ENCODE data around the gene CDH8.

Gene CDH8

DNA sequence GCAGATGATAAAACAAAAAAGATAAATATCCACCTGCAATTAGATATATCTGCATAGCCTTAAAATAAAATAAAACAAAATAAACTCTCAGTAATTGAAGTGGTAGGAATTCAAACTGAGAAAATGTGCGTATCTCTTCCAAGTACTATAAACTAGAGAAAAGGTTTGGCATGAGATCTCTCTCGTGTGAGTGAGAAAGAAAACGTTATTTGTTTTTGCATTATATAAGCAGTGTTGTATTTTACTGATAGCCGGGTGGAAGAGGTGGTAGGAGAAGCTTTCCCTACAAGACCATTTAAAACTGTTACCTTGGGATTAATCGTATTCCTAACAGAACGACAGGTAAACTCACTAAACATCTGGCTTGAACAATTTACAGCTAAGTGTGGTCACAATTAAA is 15.6 kb downstream of the CDH8 start:
- ChIA-PET CTCF (interaction anchor here (0.6 kb wide), 1 partner anchor 487 kb away, joined by 3 read pairs; no protein-coding TSS in a partner anchor), POLR2A (ENCODE audit: low non-redundant PET) (no interaction called here)
- TF ChIP-seq, protein P1, sequence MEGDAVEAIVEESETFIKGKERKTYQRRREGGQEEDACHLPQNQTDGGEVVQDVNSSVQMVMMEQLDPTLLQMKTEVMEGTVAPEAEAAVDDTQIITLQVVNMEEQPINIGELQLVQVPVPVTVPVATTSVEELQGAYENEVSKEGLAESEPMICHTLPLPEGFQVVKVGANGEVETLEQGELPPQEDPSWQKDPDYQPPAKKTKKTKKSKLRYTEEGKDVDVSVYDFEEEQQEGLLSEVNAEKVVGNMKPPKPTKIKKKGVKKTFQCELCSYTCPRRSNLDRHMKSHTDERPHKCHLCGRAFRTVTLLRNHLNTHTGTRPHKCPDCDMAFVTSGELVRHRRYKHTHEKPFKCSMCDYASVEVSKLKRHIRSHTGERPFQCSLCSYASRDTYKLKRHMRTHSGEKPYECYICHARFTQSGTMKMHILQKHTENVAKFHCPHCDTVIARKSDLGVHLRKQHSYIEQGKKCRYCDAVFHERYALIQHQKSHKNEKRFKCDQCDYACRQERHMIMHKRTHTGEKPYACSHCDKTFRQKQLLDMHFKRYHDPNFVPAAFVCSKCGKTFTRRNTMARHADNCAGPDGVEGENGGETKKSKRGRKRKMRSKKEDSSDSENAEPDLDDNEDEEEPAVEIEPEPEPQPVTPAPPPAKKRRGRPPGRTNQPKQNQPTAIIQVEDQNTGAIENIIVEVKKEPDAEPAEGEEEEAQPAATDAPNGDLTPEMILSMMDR (conservative IDR thresholded peaks at IDR 0.05; ENCODE audit: low read depth), result no peak
- DNase-seq (ENCODE audit: low spot score), result no peak
- no peak overlapping the region for H3K27ac ChIP-seq

DNA sequence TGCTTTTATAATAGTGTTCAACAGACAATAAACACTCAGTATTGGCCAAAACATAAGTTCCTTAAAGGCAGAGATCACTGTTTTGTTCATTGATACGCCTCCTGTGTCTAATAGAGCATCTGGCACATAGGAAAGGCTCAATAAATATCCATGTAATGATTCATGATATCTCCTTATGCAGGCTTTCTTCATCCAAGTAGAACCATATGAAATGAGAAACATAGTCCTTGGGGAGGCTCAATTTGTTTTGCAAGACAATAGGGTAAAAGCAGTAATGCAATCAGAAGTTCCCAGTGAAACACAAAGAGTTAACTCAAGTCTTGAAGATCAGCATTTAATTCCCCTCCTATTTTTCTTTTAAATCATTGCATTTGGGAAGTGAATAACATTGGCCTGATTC is 16.4 kb downstream of the CDH8 start:
- DNase-seq (ENCODE audit: low spot score), result no peak
- TF ChIP-seq, protein P1 (conservative IDR thresholded peaks at IDR 0.05; ENCODE audit: low read depth), result no peak
- no peak overlapping the region for H3K27ac ChIP-seq
- ChIA-PET POLR2A (ENCODE audit: low non-redundant PET) (no interaction called here), CTCF (no interaction called here)

DNA sequence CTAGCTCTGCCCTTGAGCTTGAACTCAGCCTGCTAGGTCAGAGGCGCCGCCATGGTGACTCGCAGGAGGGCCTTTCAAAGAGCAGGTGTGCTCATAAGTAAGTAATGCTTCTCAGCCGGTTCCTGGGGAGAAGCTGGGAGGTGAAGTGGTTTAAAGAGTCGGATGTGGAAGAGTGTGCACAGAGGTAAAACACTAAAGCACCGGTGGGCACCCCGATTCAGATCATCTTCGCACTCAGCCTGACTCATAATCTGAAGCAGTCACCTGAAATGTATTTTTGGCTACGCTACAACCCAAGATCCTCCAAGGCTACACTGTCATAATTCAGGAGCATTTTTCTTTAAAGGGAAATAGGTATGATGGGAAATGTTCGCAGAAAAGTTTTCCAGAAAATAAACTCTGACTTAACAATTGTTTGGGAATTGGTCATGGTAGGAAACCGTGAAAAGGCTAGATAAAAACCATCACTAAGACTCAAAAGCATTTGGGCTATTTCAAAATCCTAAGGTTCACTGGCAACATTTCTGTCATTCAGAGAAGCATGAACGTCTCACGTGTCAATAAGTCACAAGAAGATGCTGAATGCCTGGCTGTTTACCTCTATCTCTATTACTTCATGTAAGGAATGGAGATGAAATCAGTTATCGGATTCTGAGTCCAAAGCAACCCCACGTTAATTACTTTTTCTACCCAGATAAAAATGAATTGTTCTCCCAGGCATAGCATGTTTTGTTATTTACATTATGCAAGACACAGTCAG is 17.8 kb downstream of the CDH8 start:
- DNase-seq (ENCODE audit: low spot score), result no peak
- POLR2A ChIA-PET (ENCODE audit: low non-redundant PET), result no interaction called here
- no peak overlapping the region for H3K27ac ChIP-seq
- TF ChIP-seq, protein P1 (conservative IDR thresholded peaks at IDR 0.05; ENCODE audit: low read depth), result no peak
- CTCF ChIA-PET, result no interaction called here

DNA sequence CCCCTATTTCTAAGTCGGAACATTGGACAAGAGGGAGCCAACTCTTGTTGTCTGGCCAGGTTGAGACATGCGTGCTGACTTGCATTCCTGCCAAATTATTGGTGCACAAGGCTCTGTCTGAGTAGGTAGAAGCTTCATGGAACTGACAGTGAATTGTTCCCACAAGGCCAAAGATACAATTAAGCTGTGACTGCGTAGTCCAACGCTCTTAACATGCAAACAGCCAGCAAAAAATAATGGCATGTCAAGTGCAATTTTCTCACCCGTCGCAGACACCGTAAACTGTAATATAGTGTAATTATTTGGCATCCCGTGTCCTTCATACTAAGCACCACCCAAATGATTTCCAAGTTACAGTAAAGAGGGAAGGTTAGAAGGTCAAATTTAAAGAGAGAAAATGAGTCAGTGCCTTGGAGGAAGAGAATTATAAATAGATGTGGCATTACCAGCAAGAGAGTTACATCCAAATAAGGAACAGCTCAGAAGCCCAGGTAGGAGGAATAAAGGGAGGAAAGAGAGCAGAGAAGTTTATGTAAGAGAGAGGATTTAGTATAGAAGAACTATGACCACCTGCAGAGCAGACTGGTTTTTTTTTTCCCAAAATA is 21.8 kb downstream of the CDH8 start:
- TF ChIP-seq, protein P1 (conservative IDR thresholded peaks at IDR 0.05; ENCODE audit: low read depth), result no peak
- no peak for DNase-seq (ENCODE audit: low spot score)
- no peak overlapping the region for H3K27ac ChIP-seq
- ChIA-PET POLR2A (ENCODE audit: low non-redundant PET) (no interaction called here), CTCF (no interaction called here)

DNA sequence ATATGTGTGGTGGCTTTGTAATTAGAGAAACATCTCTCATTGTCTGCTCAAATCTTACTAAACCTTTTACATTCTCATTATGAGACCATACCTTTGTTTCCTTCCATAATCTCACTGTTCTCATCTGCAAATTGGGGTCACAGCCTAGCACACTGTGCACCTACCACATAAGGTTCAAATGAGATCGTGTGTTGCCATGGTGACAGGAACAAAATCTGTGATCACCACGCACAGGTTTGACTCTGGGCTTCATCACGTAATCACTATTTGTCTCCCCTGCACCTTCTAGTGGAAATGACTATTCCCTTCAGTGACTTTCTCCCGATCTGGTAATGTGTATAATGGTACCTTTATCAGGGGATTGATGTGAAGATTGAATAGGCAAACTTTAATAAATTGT is 26.1 kb downstream of the CDH8 start:
- TF ChIP-seq, protein P1 (conservative IDR thresholded peaks at IDR 0.05; ENCODE audit: low read depth), result no peak
- H3K27ac ChIP-seq, result no peak overlapping the region
- POLR2A ChIA-PET (ENCODE audit: low non-redundant PET), result no interaction called here
- CTCF ChIA-PET, result no interaction called here
- DNase-seq (ENCODE audit: low spot score), result no peak

DNA sequence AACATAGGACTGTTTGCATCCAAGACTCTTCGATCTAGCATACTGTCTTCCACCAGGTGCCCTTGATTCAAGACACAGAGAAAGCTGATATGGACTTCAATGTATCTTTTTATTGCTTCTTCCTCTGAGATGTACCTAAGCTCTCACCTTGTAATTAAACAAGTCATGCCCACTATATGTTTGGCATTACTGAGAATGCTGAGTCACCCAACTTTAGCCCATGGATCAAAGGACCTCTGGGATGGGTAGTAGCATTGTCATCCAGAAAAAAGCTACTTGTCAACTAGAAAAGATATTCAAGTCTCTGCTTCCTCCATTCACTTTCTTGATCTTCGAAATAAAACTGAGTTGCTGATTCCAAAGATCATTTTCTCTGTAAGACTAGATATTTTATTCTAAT is 37.8 kb downstream of the CDH8 start:
- ChIA-PET POLR2A (ENCODE audit: low non-redundant PET) (no interaction called here), CTCF (interaction anchor here (0.7 kb wide), 3 partner anchors 43 to 1087 kb away, joined by 3 read pairs; no protein-coding TSS in a partner anchor)
- TF ChIP-seq, protein P1 (conservative IDR thresholded peaks at IDR 0.05; ENCODE audit: low read depth), result no peak
- H3K27ac ChIP-seq, result no peak overlapping the region
- DNase-seq (ENCODE audit: low spot score), result no peak

Measured in RWPE1 (cell line).